HL-60/S4 treated with phorbol 12-myristate 13-acetate at 8.2 ng/mL for 4 days and 3 days (cell line): ENCODE data around the gene CARNS1.

Source experiments
- in situ Hi-C: fragments of 300-500 bp; cut with MboI; formaldehyde crosslinking; loops from 2 replicates; pipeline ENCODE4 v1.15.0; 2022; ENCODE audit warnings: low sequenced_read_pairs

CARNS1 gene

GRCh38 chr11:67415501-67416304 lies at the start of gene CARNS1:
TSS of gene CARNS1 (plus strand) at chr11:67415678. CDS start at chr11:67416200, 522 bp downstream.
- in situ Hi-C loops: no loop called here

GRCh38 chr11:67365736-67366444 lies 49.6 kb upstream of the CARNS1 start:
- in situ Hi-C loops: no loop called here

DNA sequence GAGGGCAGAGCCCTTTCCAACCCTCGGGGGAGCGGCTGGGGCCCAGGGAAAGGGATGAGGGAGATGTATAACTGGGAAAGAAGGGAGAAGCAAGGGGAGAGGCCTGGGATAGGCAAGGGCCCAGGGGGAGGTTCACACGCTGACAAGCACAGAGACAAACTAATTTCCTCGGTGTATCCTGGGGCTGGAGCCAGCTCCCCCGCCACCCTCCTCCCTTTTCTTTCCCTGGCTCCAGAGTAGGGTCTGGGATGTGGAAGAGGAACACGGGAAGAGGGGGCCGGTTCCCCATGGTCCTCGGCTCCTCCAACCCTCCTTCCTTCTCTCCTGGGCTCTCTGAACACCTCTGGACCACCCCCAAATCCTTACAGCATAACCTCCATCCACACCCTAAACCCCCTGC lies 48.9 kb upstream of the CARNS1 start:
- in situ Hi-C loops: no loop called here

- in situ Hi-C loops: no loop called here
These were observed 48.3 kb upstream of the CARNS1 start for GRCh38 chr11:67366961-67367760.

DNA sequence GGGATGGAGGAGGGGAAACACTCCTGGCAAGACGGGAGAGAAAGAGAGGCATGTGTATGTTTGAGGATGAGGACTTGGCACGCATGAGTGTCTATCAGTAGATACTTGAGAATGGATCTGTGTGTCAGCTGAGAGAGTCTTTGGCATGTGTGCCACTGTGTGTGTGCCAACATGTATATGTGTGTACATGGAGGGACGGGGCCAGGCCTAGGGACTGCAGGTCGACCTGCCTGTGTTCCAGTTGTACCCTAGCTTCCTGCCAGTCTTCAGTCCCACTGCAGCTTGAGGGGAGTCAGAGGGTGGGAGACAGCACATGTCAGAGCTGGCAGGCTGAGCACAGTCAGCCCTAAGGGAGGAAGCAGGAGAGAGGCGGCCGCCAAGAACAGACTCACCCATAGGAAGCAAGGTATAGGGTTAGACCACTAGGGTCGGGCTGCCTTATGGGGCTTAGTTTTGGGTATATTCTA lies 47.7 kb upstream of the CARNS1 start:
- in situ Hi-C loops: no loop called here

GRCh38 chr11:67368621-67369020 lies 46.9 kb upstream of the CARNS1 start:
- in situ Hi-C loops: no loop called here

DNA sequence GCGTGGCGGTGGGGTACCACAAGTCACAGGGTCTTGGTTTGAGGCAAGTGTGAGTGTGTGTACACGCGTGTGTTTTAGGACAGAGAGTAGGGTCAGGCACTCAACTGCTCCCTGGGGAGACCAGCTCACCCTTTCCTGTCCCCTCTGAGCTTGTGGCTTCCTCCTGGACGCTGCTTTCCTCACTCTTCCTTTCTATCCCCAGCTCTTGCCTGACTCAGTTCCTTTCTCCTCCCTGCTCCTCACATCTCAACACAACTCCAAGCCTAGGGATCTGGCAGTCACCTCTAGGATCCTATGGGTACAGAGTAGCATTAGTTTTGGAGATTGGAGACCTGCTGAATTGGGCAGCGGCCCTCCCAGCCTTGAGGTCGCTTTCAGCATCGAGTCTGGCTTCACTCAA lies 46.2 kb upstream of the CARNS1 start:
- in situ Hi-C loops: no loop called here

GRCh38 chr11:67369801-67370284 lies 45.6 kb upstream of the CARNS1 start:
- in situ Hi-C loops: no loop called here

GRCh38 chr11:67370351-67371076 lies 45.0 kb upstream of the CARNS1 start:
- in situ Hi-C loops: no loop called here

DNA sequence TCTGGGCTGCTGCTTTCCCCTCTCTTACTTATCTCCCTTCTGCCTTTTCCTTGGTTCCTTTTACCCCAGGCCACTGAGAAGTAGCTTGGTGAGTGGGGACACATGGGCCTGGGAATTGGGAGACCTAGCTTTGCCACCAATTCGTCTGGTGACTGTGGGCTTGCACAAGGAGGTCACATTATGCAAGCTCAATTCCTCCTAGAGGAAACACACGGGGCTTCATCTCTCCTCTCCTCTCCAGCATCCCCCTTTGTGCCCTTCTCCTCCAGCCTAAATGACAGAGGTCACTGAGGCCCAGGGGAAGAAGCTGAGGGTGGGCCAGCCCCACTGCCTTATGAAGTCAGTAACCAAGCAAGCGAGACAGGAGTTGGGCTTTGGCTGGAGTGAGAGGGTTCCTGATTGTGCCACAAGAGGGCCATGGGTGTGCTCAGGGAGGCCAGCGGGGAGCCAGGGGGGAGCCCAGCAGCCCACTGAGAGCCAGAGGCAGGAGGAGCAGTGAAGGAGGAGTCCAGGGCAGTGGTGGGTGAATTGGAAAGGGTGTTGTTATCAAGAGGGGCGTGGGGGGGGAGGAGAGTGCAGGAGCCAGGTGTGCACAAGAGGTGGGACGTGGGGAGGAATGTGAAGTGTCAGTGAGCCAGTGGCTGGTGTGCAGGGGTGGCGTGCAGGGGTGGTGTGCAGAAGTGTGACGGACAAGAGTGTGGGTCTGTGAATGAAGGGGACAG lies 44.1 kb upstream of the CARNS1 start:
- in situ Hi-C loops: no loop called here

DNA sequence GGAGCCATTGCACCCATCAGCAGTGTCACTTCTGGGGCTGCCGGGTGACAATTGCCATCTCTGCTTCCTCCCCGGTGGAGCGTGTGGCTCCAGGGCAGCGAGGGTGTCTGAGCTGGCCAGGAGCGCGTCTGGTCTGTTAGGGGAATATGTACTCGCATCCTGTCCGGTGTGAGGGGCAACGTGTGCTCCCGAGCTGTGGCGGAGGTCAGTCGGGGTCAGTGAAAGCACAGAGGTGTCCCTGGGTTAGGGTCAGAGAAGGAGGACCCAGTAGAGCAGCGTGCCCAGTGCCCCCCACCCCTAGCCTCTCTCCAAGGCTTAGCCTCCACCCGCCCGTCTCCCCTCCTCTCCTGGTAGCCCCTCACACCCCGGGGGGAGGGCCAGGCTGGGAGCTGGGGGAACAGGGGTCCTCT lies 43.6 kb upstream of the CARNS1 start:
- in situ Hi-C loops: no loop called here

DNA sequence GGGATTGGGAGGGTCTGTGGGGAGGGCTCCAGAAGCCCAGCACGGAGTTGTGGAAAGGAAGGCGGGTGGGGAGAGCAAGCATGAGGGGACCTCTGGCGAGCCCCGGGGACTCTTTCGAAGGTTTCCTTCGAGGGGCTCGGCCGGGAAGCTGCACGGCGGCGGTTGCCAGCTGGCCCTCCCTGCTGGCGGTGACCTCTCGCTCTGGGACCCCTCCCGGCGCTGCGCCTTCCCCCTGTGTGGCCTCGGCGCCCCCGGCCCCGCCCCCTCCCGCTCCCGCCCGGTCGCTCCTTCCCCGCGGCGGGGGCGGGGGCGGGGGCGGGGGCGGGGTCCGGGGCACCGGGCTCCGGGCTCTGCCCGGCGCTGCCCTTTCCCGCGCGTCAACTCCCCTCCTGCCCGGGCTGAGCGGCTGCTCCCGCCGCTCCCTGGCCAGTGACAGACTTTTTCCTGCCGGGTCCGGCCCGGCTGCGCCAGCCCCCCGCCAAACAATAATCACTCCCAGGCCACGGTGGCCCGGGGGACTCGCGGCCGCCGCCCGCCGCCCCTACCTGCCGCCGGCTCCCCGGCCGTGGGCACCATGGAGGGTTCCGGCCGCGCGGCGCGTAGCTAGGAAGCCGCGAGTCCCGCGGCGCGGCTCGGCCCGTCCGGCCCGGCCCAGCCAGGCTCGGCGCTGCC lies 43.0 kb upstream of the CARNS1 start:
- in situ Hi-C loops: no loop called here

- in situ Hi-C loops: no loop called here
These were observed 42.4 kb upstream of the CARNS1 start, which contains the start of gene CLCF1 for GRCh38 chr11:67372993-67373647. TSS of gene CLCF1 (minus strand) at chr11:67373598. CDS start at chr11:67373539, 59 bp downstream.

- in situ Hi-C loops: no loop called here
These were observed 41.6 kb upstream of the CARNS1 start for GRCh38 chr11:67373648-67374570.

DNA sequence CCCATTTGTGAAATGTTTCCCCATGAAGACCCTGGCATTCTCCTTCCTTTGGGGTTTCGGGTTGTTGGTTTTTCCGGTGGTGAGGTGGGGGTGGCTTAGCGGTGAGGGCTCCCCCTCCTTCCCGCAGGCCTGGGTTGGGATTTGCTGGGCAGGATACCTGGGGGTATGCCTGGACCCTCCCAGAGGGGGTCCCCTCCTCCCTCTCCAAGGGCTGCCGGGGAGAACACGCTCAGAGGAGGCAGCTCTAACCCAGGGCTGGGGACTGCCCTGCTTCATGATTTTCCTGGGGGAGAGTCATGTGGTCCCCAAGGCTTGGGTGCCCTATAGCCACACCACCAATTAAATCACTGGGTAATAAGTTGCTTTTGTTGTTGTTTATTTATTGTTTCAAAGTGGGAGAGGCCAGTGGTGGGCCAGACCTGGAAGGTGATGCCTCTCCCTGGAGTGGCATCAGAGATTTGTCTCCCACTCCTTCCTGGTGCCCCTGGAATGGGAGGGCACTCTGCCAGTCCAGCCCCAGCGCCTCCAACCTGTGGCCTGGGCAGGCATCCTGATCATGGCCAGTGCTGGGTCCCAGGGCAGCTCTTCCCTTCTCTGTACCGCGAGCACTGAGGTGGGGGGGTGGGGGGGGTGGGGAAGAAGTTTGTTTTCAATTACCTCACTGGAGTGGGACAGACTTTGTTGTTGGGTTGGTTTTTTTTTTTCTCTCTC lies 40.8 kb upstream of the CARNS1 start:
- in situ Hi-C loops: no loop called here

GRCh38 chr11:67375320-67376055 lies 40.0 kb upstream of the CARNS1 start:
- in situ Hi-C loops: no loop called here
